Muscle of back (tissue), 13 donors: ENCODE results near the gene SLC12A1. TPM values are rescaled to one million over a fixed set of nuclear protein-coding genes. Genes with fewer than 3 reads are reported as not detected.

Source experiments
- DNase-seq, 3 donors: peaks; one replicate each; pipeline versions ENCODE4 v3.0.0 to v3.0.0-alpha.2; 2013
- long read RNA-seq, 9 donors: transcript quantifications; one replicate each; lab custom pipeline, GENCODE V29; 2026
- polyA plus RNA-seq, 10 donors: library from polyadenylated mRNA; unstranded; fragments of 120-200 nt; gene quantifications; one replicate each; pipeline ENCODE4 v1.2.1, GENCODE V29; 2013; ENCODE audit not compliant: insufficient read length in 10 of 10

Gene SLC12A1
- under 1 TPM in 7 of 10 donors, not detected in 3; 0.04 to 0.34 (median 0.16) TPM for polyA plus RNA-seq
- long read RNA-seq, donor 1, result 0 reads
- long read RNA-seq, donor 2, result 0 reads
- long read RNA-seq, donor 3, result 0 reads
- long read RNA-seq, donor 4, result 0 reads
- long read RNA-seq, donor 5, result 0 reads
- long read RNA-seq, donor 6, result 0 reads
- long read RNA-seq, donor 7, result 0 reads
- long read RNA-seq, donor 8, result 0 reads
- long read RNA-seq, donor 9, result 0 reads

DNA sequence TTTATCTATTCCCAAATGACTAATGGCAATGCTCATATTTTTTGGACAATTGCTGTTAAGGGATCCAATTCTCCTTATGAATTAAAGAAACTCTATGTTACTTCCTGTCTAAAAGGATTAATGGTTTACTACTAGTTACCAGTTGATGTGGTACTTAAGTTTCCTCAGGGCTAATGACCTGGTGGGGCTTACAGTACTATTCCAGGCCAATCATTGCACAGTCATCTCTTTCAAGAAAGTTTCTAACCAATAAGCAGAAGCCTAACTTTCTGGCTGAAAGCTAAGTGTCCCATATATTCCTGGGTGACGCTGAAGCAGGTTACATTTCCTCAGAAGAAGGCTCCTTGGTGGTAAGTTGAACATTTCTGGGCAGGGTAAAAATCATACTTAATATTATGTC is at the start of gene SLC12A1:
Gene SLC12A1, plus strand, starts transcription at position 322 of the 400 bp plus-strand sequence. CDS start 1,418 bp downstream, outside the sequence.
- DNase-seq, result no peak

GRCh38 chr15:48168616-48169015 is 37.5 kb upstream of the SLC12A1 start:
- DNase-seq, result no peak

DNA sequence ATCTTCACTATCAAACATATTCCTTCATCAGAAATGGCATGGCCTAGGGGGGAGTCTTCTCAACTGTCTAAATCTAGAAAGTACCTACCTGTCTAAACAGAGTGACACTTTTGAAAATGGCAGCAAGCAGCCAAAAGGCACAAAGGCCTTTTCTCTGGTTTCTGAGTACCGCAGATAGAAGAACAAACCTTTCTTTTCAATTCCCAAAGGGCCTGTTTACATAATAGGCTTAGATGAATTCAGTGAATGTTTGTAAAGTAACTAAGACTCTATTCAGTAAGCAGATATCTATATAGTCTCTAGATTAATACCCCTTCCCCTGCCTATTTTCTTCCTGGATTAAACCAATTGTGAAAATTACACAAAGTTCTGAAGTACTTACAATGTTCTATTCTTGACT is 35.1 kb upstream of the SLC12A1 start:
- no peak for DNase-seq

GRCh38 chr15:48175126-48175525 is 31.0 kb upstream of the SLC12A1 start:
- no peak for DNase-seq

GRCh38 chr15:48176112-48176511 is 30.0 kb upstream of the SLC12A1 start:
- peak; percentile 22 to 41 (median 26) for DNase-seq

DNA sequence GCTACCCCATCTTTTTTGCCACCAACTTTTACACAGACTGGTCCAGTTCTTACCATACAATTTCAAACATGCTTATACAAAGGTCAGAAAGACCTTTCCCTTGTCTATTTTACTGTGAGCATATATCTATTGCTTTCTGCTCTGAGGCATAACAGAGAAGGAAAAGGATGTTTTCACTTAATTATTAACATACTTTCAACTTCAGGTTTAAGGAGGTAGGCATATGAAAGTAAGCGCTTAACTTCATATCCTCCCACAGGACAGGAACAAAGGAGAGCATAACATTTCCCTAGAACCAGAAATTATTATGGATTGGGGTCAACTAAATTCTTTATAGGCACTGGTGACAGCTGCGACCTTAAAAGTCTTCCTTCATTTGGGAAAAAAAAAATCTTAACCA is 29.1 kb upstream of the SLC12A1 start:
- no peak for DNase-seq

DNA sequence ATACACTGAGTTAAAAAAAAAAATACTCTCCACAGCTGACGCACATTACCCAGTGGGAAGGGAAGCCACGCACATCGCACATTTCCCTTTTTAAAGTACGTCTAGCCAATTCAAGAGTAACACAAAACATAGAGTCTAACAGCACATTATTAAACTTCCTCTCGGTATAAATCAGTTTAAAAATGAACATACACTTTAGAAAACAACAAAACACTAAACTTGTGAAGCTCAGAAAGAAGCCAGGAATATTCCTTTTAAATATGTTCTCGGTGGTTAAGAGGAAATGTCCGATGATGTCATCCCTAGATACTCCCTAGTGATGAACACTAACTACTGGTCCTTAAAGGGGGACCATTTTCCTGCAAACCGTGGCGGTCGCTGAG is 28.7 kb upstream of the SLC12A1 start:
- peak; percentile 34 to 88 (median 66) for DNase-seq

DNA sequence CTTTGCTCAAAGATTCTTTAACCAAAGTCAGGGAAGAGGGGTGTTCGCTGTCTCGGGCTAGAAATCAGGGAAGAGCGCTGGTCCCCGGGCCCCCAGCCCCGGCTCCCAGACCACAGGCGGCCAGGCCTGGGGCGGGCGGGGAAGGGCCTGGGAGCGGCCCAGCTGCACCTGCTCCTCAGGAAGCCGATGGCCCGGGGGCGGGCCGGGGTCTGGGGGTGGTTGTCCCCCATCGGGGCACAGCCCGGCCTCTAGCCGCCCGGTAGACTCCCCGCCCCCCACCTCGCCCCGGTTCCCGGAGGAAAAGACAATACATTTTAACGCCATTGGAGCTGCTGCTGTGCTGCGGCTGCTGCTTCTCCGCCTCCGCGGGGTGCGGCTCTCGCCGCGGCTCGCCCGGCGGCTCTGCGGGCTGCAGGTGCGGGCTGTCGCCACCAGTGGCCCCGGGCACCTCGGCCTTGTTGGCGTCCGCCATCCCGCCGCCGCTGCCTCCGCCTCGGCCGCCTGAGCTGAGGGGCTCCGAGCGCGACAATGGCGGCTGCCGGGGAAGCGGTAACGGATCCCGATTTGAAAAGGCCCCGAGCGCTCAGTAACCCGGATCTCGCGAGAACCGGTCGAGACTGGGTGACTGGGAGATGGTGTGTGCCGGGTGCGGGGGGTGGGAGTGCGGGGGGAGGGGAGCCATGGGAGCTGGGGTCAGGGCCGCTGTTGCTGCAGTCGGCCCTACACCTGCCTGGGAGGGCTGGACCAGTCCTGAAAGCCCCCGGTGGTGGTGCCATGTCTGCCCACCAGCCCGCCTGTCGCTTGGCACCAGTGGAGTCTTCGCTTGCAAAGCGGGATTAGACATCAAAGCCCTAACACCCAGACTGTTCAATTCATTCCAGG is 28.1 kb upstream of the SLC12A1 start, which contains the start of gene MYEF2:
Gene MYEF2, minus strand, starts transcription at position 530 of the 882 bp plus-strand sequence. Its CDS starts 58 bp downstream, at position 472.
- peak; percentile 40 to 82 (median 55) for DNase-seq

DNA sequence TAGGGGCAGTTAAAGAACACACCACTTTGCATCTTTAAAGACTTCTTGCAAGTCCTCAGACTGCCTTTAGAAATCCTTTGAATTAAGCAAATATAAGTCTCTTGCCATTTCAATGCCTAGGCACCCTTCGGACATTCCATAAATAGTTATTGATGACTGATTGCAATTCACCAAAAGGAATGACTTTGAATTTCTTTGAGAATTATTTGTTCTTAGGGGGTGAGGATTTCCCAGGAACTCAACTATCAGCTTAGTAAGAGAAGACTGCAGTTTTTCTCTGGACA is 27.5 kb upstream of the SLC12A1 start:
- no peak for DNase-seq

- DNase-seq, result no peak
These were observed 23.4 kb upstream of the SLC12A1 start for GRCh38 chr15:48182749-48183148.

GRCh38 chr15:48185529-48185928 is 20.6 kb upstream of the SLC12A1 start:
- DNase-seq, result no peak

- no peak for DNase-seq
These were observed 19.8 kb upstream of the SLC12A1 start for GRCh38 chr15:48186271-48186670.

GRCh38 chr15:48190932-48191573 is 15.0 kb upstream of the SLC12A1 start:
- DNase-seq, result peak; percentile 67 to 92 (median 89)

- no peak for DNase-seq
These were observed 14.4 kb upstream of the SLC12A1 start, which contains the start of gene CTXN2 for GRCh38 chr15:48191574-48192225. Gene CTXN2 (plus strand): TSS chr15:48191665. CDS start chr15:48201301, 9,636 bp downstream.

GRCh38 chr15:48202068-48202467 is 4.0 kb upstream of the SLC12A1 start:
- DNase-seq, result no peak

DNA sequence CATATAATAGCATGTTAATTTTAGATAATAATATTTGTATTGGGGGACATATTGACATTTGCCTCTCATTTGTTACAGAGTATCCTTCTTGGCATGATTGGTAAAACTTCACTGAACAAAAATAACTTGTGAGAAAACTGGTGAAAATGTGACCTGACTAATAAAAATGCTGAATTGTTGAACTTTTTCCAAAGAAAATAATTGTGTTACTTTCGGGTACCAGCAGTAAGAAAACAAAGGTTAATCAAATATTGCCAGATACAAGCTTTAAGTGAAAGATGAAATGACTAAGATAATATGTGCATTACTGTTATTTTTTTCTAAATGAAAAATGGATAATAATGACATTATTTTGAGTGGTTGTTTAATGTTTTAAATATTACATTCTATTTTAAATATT is 15.2 kb downstream of the SLC12A1 start:
- DNase-seq, result no peak

- DNase-seq, result peak in 2 of 3 donors; percentile 6 to 26
These were observed 15.8 kb downstream of the SLC12A1 start for GRCh38 chr15:48221885-48222284.

DNA sequence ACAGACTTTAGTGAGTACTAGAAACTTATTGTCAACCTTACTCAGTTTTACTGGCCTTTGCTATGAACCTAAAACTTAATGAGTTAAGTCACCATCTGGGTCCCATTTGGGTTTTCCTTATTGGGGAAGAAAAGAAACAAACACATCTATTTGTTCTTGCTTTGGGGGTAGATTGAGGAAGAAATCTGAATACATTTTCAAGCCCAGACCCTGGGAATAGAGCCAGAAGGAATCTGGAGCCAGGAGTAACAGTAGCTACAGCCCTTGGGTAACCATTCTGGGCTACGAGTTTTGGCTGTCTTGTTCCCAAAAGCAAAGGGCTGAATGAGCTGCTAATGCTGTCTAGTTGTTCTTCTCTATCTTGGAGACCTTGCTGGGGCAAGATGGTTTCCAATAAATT is 16.5 kb downstream of the SLC12A1 start:
- DNase-seq, result peak in 2 of 3 donors; percentile 15 to 28

GRCh38 chr15:48225771-48226170 is 19.7 kb downstream of the SLC12A1 start:
- DNase-seq, result no peak

DNA sequence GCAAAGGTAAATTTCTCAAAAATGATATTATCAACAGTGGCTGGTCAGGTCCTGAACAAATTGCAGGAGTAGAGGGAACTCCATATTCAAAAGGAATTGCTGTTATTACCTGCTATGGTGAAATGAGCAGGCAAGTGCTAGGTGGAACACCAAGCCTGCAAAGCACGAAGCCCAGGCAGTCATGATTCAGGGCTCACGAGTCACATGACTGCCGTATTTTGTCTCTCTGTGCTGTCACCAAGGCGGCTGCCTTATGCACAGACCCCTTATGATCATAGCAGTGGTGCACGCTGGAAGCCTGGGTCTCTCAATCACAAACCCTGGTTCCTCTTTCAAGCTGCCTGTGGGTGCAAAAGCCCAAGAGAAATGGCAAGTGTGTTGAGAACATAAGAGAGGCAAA is 24.4 kb downstream of the SLC12A1 start:
- no peak for DNase-seq

GRCh38 chr15:48233246-48233645 is 27.1 kb downstream of the SLC12A1 start:
- DNase-seq, result no peak

DNA sequence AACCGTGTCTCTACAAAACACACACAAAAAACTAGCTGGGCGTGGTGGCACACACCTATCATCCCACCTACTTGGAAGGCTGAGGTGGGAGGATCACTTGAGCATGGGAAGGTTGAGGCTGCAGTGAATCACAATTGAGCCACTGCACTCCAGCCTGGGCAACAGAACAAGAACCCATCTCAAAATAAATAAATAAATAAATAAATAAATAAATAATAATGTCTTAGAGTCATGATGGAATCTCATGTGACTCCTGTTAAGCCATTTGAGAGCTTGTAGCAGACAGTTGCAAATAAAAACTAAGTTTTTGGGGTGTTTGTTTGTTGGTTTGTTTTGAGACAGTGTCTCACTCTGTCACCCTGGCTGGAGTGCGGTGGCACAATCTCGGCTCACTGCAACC is 33.2 kb downstream of the SLC12A1 start:
- no peak for DNase-seq
